Type B pancreatic cell (in vitro differentiated cells): Measurements from ENCODE around the gene CSF3. TPM values are rescaled to one million over a fixed set of nuclear protein-coding genes. Genes with fewer than 3 reads are reported as not detected.

Source experiments
- DNase-seq: peaks from one replicate; pipeline ENCODE4 v3.0.0; 2021; ENCODE audit warnings: mixed read lengths; ENCODE audit not compliant: unreplicated experiment; ENCODE audit errors: extremely low spot score
- H3K27ac Mint-ChIP-seq: 2 replicates; pipeline ENCODE4 v1.8.0; 2021; ENCODE audit warnings: mild to moderate bottlenecking, mixed read lengths
- H3K27me3 Mint-ChIP-seq: 2 replicates; pipeline ENCODE4 v1.8.0; 2021; ENCODE audit warnings: mixed read lengths
- H3K36me3 Mint-ChIP-seq: 2 replicates; pipeline ENCODE4 v1.8.0; 2021; ENCODE audit warnings: mixed read lengths
- H3K4me1 Mint-ChIP-seq: one replicate; pipeline ENCODE4 v1.8.0; 2021; ENCODE audit warnings: mixed read lengths; ENCODE audit not compliant: unreplicated experiment
- H3K4me3 Mint-ChIP-seq: 2 replicates; pipeline ENCODE4 v1.8.0; 2021; ENCODE audit warnings: mild to moderate bottlenecking, mixed read lengths
- H3K9me3 Mint-ChIP-seq: 2 replicates; pipeline ENCODE4 v1.8.0; 2021; ENCODE audit warnings: mixed read lengths
- CTCF ChIP-seq: fragments of 200-600 bp; sonication (generic); conservative IDR thresholded peaks from 2 replicates; pipeline ENCODE4 v1.5.0; 2021; ENCODE audit warnings: antibody characterized with exemption, mild to moderate bottlenecking
- total RNA-seq: library from RNA; stranded (reverse); gene quantifications from 2 replicates; pipeline ENCODE4 v1.2.1, GENCODE V29; 2021; ENCODE audit warnings: low replicate concordance

The CSF3 gene
- total RNA-seq, 1 donor from 2014 or later, result not detected

GRCh38 chr17:40034426-40035161, 19.4 kb downstream of the CSF3 start:
- no peak for TF ChIP-seq CTCF
- DNase-seq, result no peak
- H3K27ac Mint-ChIP-seq, result no peak overlapping the region
- H3K27me3 Mint-ChIP-seq, result no peaks in the 10 kb centered on the region
- no peak overlapping the region for H3K4me3 Mint-ChIP-seq
- H3K4me1 Mint-ChIP-seq, result peaks cover 10% of the 10 kb centered on the region
- H3K9me3 Mint-ChIP-seq, result no peaks in the 10 kb centered on the region
- H3K36me3 Mint-ChIP-seq, result peaks cover 14% of the 10 kb centered on the region

- H3K4me1 Mint-ChIP-seq, result peaks cover 10% of the 10 kb centered on the region
- no peak overlapping the region for H3K27ac Mint-ChIP-seq
- H3K4me3 Mint-ChIP-seq, result no peak overlapping the region
- DNase-seq, result no peak
- H3K36me3 Mint-ChIP-seq, result peaks cover 11% of the 10 kb centered on the region
- H3K27me3 Mint-ChIP-seq, result no peaks in the 10 kb centered on the region
- TF ChIP-seq CTCF, result peak; percentile 79
- H3K9me3 Mint-ChIP-seq, result no peaks in the 10 kb centered on the region
Observed at GRCh38 chr17:40035162-40035559, 19.9 kb downstream of the CSF3 start.

- peaks cover 4% of the 10 kb centered on the region for H3K36me3 Mint-ChIP-seq
- no peak overlapping the region for H3K4me3 Mint-ChIP-seq
- peak overlapping the region; percentile 50 for H3K27ac Mint-ChIP-seq
- DNase-seq, result no peak
- TF ChIP-seq CTCF, result peak; percentile 71
- no peaks in the 10 kb centered on the region for H3K9me3 Mint-ChIP-seq
- H3K4me1 Mint-ChIP-seq, result peaks cover 10% of the 10 kb centered on the region
- H3K27me3 Mint-ChIP-seq, result no peaks in the 10 kb centered on the region
Observed at GRCh38 chr17:40038882-40039513, 23.8 kb downstream of the CSF3 start.

GRCh38 chr17:40041196-40041595, 26.0 kb downstream of the CSF3 start:
- H3K27ac Mint-ChIP-seq, result no peak overlapping the region
- H3K36me3 Mint-ChIP-seq, result peaks cover 4% of the 10 kb centered on the region
- H3K4me3 Mint-ChIP-seq, result no peak overlapping the region
- TF ChIP-seq CTCF, result no peak
- no peaks in the 10 kb centered on the region for H3K9me3 Mint-ChIP-seq
- H3K27me3 Mint-ChIP-seq, result no peaks in the 10 kb centered on the region
- DNase-seq, result no peak
- H3K4me1 Mint-ChIP-seq, result peaks cover 10% of the 10 kb centered on the region

GRCh38 chr17:40056379-40057015, 41.3 kb downstream of the CSF3 start:
- Mint-ChIP-seq H3K4me3 (no peak overlapping the region), H3K27ac (no peak overlapping the region), H3K4me1 (peaks cover 8% of the 10 kb centered on the region), H3K36me3 (peaks cover 4% of the 10 kb centered on the region), H3K9me3 (no peaks in the 10 kb centered on the region), H3K27me3 (peaks cover 12% of the 10 kb centered on the region)
- DNase-seq, result no peak
- TF ChIP-seq CTCF, result no peak
